H1 (cell line): ENCODE data around the gene PHF3. TPM values are rescaled to one million over a fixed set of nuclear protein-coding genes. Genes with fewer than 3 reads are reported as not detected.
"Not testable (repeated sequence)": the region's sequence is repeated elsewhere in the genome, so short reads cannot be mapped to it uniquely, and the experiment has no call there.

Experiments
- CTCF ChIA-PET: fragments of 300-600 bp; sonication (Branson Sonifier 250); formaldehyde crosslinking; loops from one replicate; lab custom pipeline; 2021; ENCODE audit not compliant: partially characterized antibody; lab: Charles Lee
- POLR2A ChIA-PET: fragments of 300-600 bp; sonication (Branson Sonifier 250); formaldehyde crosslinking; loops from one replicate; lab custom pipeline; 2021; ENCODE audit warnings: inconsistent platforms; ENCODE audit not compliant: partially characterized antibody; lab: Charles Lee
- DNase-seq, 2 experiments: peaks; one replicate each; pipeline versions ENCODE4 v3.0.0 to v3.0.0-alpha.2; 2010 to 2022; ENCODE audit warnings: low spot score in 2 of 2, low read depth in 1 of 2, mixed read lengths in 1 of 2
- FAIRE-seq: peaks from 2 replicates; lab custom pipeline; 2011; peaks lifted over from hg19 to GRCh38; lab: Jason Lieb, UNC
- H2AFZ ChIP-seq: 2 replicates; pipeline ENCODE4 v1.8.1; 2012; ENCODE audit warnings: low read length, inconsistent platforms
- H2AK5ac ChIP-seq: 2 replicates; pipeline ENCODE4 v1.6.1; 2013; ENCODE audit warnings: low read depth, low read length
- H2BK120ac ChIP-seq: replicated peaks from 2 replicates; pipeline ENCODE3; 2013; ENCODE audit warnings: low read depth, low read length, inconsistent platforms
- H2BK12ac ChIP-seq: 2 replicates; pipeline ENCODE4 v1.6.1; 2013; ENCODE audit warnings: low read depth, low read length
- H2BK15ac ChIP-seq: 2 replicates; pipeline ENCODE4 v1.6.1; 2013; ENCODE audit warnings: low read length
- H2BK20ac ChIP-seq: 2 replicates; pipeline ENCODE4 v1.6.1; 2013; ENCODE audit warnings: low read length
- H2BK5ac ChIP-seq: 2 replicates; pipeline ENCODE4 v1.6.1; 2013; ENCODE audit warnings: low read depth, low read length
- H3K14ac ChIP-seq: 2 replicates; pipeline ENCODE4 v1.6.1; 2013; ENCODE audit warnings: inconsistent platforms; ENCODE audit not compliant: insufficient read length
- H3K18ac ChIP-seq: 2 replicates; pipeline ENCODE4 v1.6.1; 2013; ENCODE audit warnings: low read length; ENCODE audit errors: extremely low read depth
- H3K23ac ChIP-seq: 2 replicates; pipeline ENCODE4 v1.6.1; 2013; ENCODE audit warnings: inconsistent platforms; ENCODE audit not compliant: insufficient read length
- H3K23me2 ChIP-seq: 2 replicates; pipeline ENCODE4 v1.6.1; 2013; ENCODE audit warnings: low read depth, low read length
- H3K27ac ChIP-seq: 2 replicates; pipeline ENCODE4 v1.6.1; 2011; ENCODE audit warnings: low read depth, low read length, inconsistent platforms
- H3K27me3 ChIP-seq, 4 experiments: replicated peaks in 1 of 4; 1 replicate in 1 of 4; 2 replicates in 3 of 4; pipeline versions ENCODE4 v1.6.1 to v1.8.1; 2011 to 2013; ENCODE audit warnings: low read length in 3 of 4, mild to moderate bottlenecking in 3 of 4, inconsistent platforms in 2 of 4, mixed read lengths in 2 of 4, moderate library complexity in 1 of 4; ENCODE audit not compliant: control insufficient read depth in 3 of 4, insufficient read depth in 3 of 4; ENCODE audit errors: extremely low read depth in 1 of 4
- H3K36me3 ChIP-seq, 4 experiments: 2 replicates each; pipeline versions ENCODE4 v1.6.1 to v1.8.1; 2011 to 2013; ENCODE audit warnings: mild to moderate bottlenecking in 4 of 4, low read length in 3 of 4, moderate library complexity in 2 of 4, control low read depth in 1 of 4, inconsistent platforms in 1 of 4; ENCODE audit not compliant: insufficient read depth in 4 of 4, control insufficient read depth in 2 of 4
- H3K4ac ChIP-seq: replicated peaks from 2 replicates; pipeline ENCODE3; 2013; ENCODE audit warnings: low read length, low read depth, mixed read lengths, inconsistent platforms; ENCODE audit not compliant: insufficient read length
- H3K4me1 ChIP-seq, 4 experiments: replicated peaks in 1 of 4; 1 replicate in 1 of 4; 2 replicates in 3 of 4; pipeline versions ENCODE4 v1.6.1 to v1.8.1; 2011 to 2013; ENCODE audit warnings: low read length in 3 of 4, inconsistent platforms in 2 of 4, mixed read lengths in 1 of 4; ENCODE audit not compliant: insufficient read depth in 4 of 4, control insufficient read depth in 3 of 4
- H3K4me2 ChIP-seq, 2 experiments: 2 replicates each; pipeline versions ENCODE4 v1.6.1 to v1.8.1; 2011 to 2013; ENCODE audit warnings: low read depth in 2 of 2, low read length in 2 of 2, control low read depth in 1 of 2, inconsistent platforms in 1 of 2, mild to moderate bottlenecking in 1 of 2; ENCODE audit not compliant: insufficient read depth in 1 of 2
- H3K4me3 ChIP-seq, 4 experiments: fragments of 200-600, 300-600 bp in 1 of 4; sonication (generic), shearing (Covaris generic), sonication (Bioruptor Twin) in 1 of 4; 2 replicates each; pipeline versions ENCODE4 v1.5.1 to v1.8.1; 2011 to 2016; ENCODE audit warnings: low read length in 4 of 4, low read depth in 3 of 4, control low read depth in 2 of 4, inconsistent platforms in 2 of 4, mild to moderate bottlenecking in 2 of 4, mixed read lengths in 1 of 4, moderate library complexity in 1 of 4; ENCODE audit not compliant: insufficient read depth in 2 of 4; ENCODE audit errors: extremely low read depth in 1 of 4
- H3K56ac ChIP-seq: replicated peaks from 2 replicates; pipeline ENCODE3; 2013; ENCODE audit warnings: low read depth, mild to moderate bottlenecking, mixed read lengths, low read length, inconsistent platforms; ENCODE audit not compliant: insufficient read length
- H3K79me1 ChIP-seq: 2 replicates; pipeline ENCODE4 v1.6.1; 2013; ENCODE audit warnings: low read depth, low read length, control low read depth
- H3K79me2 ChIP-seq, 2 experiments: 2 replicates each; pipeline versions ENCODE4 v1.6.1 to v1.8.1; 2012 to 2013; ENCODE audit warnings: low read length in 2 of 2, mild to moderate bottlenecking in 2 of 2, inconsistent platforms in 1 of 2; ENCODE audit not compliant: insufficient read depth in 2 of 2, control insufficient read depth in 1 of 2
- H3K9ac ChIP-seq, 4 experiments: replicated peaks in 1 of 4; 1 replicate in 1 of 4; 2 replicates in 3 of 4; pipeline versions ENCODE4 v1.6.1 to v1.8.1; 2011 to 2013; ENCODE audit warnings: low read depth in 3 of 4, low read length in 3 of 4, control low read depth in 2 of 4, mild to moderate bottlenecking in 2 of 4, moderate library complexity in 2 of 4, inconsistent platforms in 1 of 4; ENCODE audit errors: extremely low read depth in 1 of 4
- H3K9me3 ChIP-seq, 2 experiments: 2 replicates each; pipeline versions ENCODE4 v1.6.1 to v1.8.1; 2012 to 2013; ENCODE audit warnings: mild to moderate bottlenecking in 2 of 2, moderate library complexity in 2 of 2, control low read depth in 1 of 2, inconsistent platforms in 1 of 2, low read depth in 1 of 2, low read length in 1 of 2, mixed read lengths in 1 of 2; ENCODE audit not compliant: insufficient read depth in 2 of 2
- H4K20me1 ChIP-seq, 2 experiments: replicated peaks in 1 of 2; 2 replicates each; pipeline versions ENCODE3 to v1.8.1; 2011 to 2013; ENCODE audit warnings: inconsistent platforms in 2 of 2, low read length in 2 of 2, mild to moderate bottlenecking in 1 of 2; ENCODE audit not compliant: insufficient read depth in 2 of 2, control insufficient read depth in 1 of 2
- H4K5ac ChIP-seq: 2 replicates; pipeline ENCODE4 v1.6.1; 2013; ENCODE audit warnings: low read length, low read depth, mixed read lengths, inconsistent platforms; ENCODE audit not compliant: insufficient read length
- H4K8ac ChIP-seq: 2 replicates; pipeline ENCODE4 v1.8.0; 2013; ENCODE audit warnings: mild to moderate bottlenecking, moderate library complexity, low read length, inconsistent platforms; ENCODE audit not compliant: insufficient read depth; ENCODE audit errors: extremely low read depth
- H4K91ac ChIP-seq: replicated peaks from 2 replicates; pipeline ENCODE3; 2013; ENCODE audit warnings: low read length, mixed read lengths, inconsistent platforms; ENCODE audit not compliant: insufficient read length
- WGBS, 2 experiments: shearing (Covaris generic) in 1 of 2; methylation state at CpG; one replicate each; pipeline versions ENCODE4 v1.1.6 to v1.1.7; 2013 to 2015; ENCODE audit warnings: low lambda C conversion rate in 2 of 2, mixed read lengths in 2 of 2, inconsistent platforms in 1 of 2, low coverage in 1 of 2, missing lambda C conversion rate in 1 of 2; ENCODE audit not compliant: insufficient replicate concordance in 2 of 2, insufficient coverage in 1 of 2, insufficient read length in 1 of 2; ENCODE audit errors: extremely low coverage in 1 of 2, missing lambda C conversion rate in 1 of 2; 5-methylcytosine and 5-hydroxymethylcytosine counted together
- polyA plus RNA-seq, 7 experiments: library from polyadenylated mRNA; depleted of rRNA in 3 of 7; stranded (reverse) in 5 of 7; unstranded in 2 of 7; fragments of >200 nt in 5 of 7; fragments of 200-250 nt in 2 of 7; gene quantifications; 1 replicate in 5 of 7; 2 replicates in 1 of 7; 4 replicates in 1 of 7; pipeline versions ENCODE4 v1.2.1 to v1.2.3, GENCODE V29; 2011 to 2013; ENCODE audit warnings: missing spikeins in 2 of 7, mixed read lengths in 2 of 7
- total RNA-seq: library from RNA; stranded (reverse); fragmentation: NEBNext Ultra II Directional; extraction: Animal tissue kit (Norgen Biotek cat#: 25700); gene quantifications from 2 replicates; pipeline ENCODE4 v1.2.1, GENCODE V29; 2021

Gene PHF3
- total and polyA plus RNA-seq, 2 of the 8 experiments (the other 6 are each of a cell fraction or from before 2014, with no cell fraction given), result 10.1 to 69.3 TPM

DNA sequence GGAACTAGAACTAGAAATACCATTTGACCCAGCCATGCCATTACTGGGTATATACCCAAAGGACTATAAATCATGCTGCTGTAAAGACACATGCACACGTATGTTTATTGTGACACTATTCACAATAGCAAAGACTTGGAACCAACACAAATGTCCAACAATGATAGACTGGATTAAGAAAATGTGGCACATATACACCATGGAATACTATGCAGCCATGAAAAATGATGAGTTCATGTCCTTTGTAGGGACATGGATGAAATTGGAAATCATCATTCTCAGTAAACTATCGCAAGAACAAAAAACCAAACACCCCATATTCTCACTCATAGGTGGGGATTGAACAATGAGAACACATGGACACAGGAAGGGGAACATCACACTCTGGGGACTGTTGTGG lies 102.6 kb downstream of the PHF3 start:
- DNase-seq, H3K23ac ChIP-seq, H2BK15ac ChIP-seq, H3K4ac ChIP-seq, H2BK120ac ChIP-seq, H2BK5ac ChIP-seq, H2AFZ ChIP-seq, H4K5ac ChIP-seq, H2BK20ac ChIP-seq, H3K36me3 ChIP-seq, H3K9me3 ChIP-seq, H3K4me2 ChIP-seq, POLR2A ChIA-PET, H3K79me1 ChIP-seq, H3K27ac ChIP-seq, FAIRE-seq, H4K91ac ChIP-seq, CTCF ChIA-PET, H4K20me1 ChIP-seq, H3K4me1 ChIP-seq, H3K56ac ChIP-seq, H3K4me3 ChIP-seq, H3K23me2 ChIP-seq, H2AK5ac ChIP-seq, H2BK12ac ChIP-seq, H3K14ac ChIP-seq, H3K9ac ChIP-seq, H3K27me3 ChIP-seq, H4K8ac ChIP-seq, H3K79me2 ChIP-seq, H3K18ac ChIP-seq: not testable (repeated sequence)
- WGBS, 2 experiments, result 100% methylated on average over 2 of the region's 2 CpGs; no CpG with 5 or more reads in 1 of the 2 experiments
